SJSA1 (cell line): ENCODE measurements around the gene TSPAN18. TPM values are rescaled to one million over a fixed set of nuclear protein-coding genes. Genes with fewer than 3 reads are reported as not detected.

Experiments used
- DNase-seq, 2 experiments: peaks; one replicate each; pipeline ENCODE4 v3.0.0-alpha.2; 2015 to 2020; ENCODE audit warnings: low spot score in 2 of 2, low read depth in 1 of 2
- H3K27ac ChIP-seq: fragments of 250-450 bp; sonication (Bioruptor Pico); 2 replicates; pipeline ENCODE4 v1.5.1; 2020; ENCODE audit warnings: mild to moderate bottlenecking, moderate library complexity
- H3K27me3 ChIP-seq: fragments of 250-450 bp; sonication (Bioruptor Pico); replicated peaks from 2 replicates; pipeline ENCODE4 v1.5.1; 2020; ENCODE audit warnings: mild to moderate bottlenecking, moderate library complexity
- H3K36me3 ChIP-seq: fragments of 250-450 bp; sonication (Bioruptor Pico); 2 replicates; pipeline ENCODE4 v1.5.1; 2020; ENCODE audit warnings: mild to moderate bottlenecking
- H3K4me1 ChIP-seq: fragments of 250-450 bp; sonication (Bioruptor Pico); replicated peaks from 2 replicates; pipeline ENCODE4 v1.6.1; 2021; ENCODE audit warnings: mild to moderate bottlenecking
- H3K4me3 ChIP-seq: fragments of 250-450 bp; sonication (Bioruptor Pico); 2 replicates; pipeline ENCODE4 v1.5.1; 2020; ENCODE audit warnings: mild to moderate bottlenecking
- H3K9me3 ChIP-seq: fragments of 250-450 bp; sonication (Bioruptor Pico); replicated peaks from 2 replicates; pipeline ENCODE4 v1.5.1; 2020; ENCODE audit warnings: mild to moderate bottlenecking
- total RNA-seq: library from RNA; depleted of rRNA; stranded (reverse); fragments of >200 nt; shearing (Covaris generic); gene quantifications from 2 replicates; pipeline ENCODE4 v1.2.3, GENCODE V29; 2014

Gene TSPAN18
- total RNA-seq, 1 experiment from 2014 or later: 1.9 TPM

- peaks cover 36% of the 10 kb centered on the region for H3K36me3 ChIP-seq
- no peak overlapping the region for H3K4me3 ChIP-seq
- DNase-seq: no peak
- no peaks in the 10 kb centered on the region for H3K9me3 ChIP-seq
- no peaks in the 10 kb centered on the region for H3K27me3 ChIP-seq
- no peaks in the 10 kb centered on the region for H3K4me1 ChIP-seq
- no peak overlapping the region for H3K27ac ChIP-seq
Observed at GRCh38 chr11:44939673-44940395, 213.1 kb downstream of the TSPAN18 start.

GRCh38 chr11:44940404-44940803, 213.6 kb downstream of the TSPAN18 start:
- peaks cover 34% of the 10 kb centered on the region for H3K36me3 ChIP-seq
- H3K9me3 ChIP-seq: no peaks in the 10 kb centered on the region
- H3K27me3 ChIP-seq: no peaks in the 10 kb centered on the region
- DNase-seq: no peak
- H3K4me1 ChIP-seq: no peaks in the 10 kb centered on the region
- H3K27ac ChIP-seq: no peak overlapping the region
- no peak overlapping the region for H3K4me3 ChIP-seq

- H3K36me3 ChIP-seq: peaks cover 36% of the 10 kb centered on the region
- no peak overlapping the region for H3K27ac ChIP-seq
- H3K4me1 ChIP-seq: no peaks in the 10 kb centered on the region
- H3K4me3 ChIP-seq: no peak overlapping the region
- DNase-seq: no peak
- no peaks in the 10 kb centered on the region for H3K9me3 ChIP-seq
- H3K27me3 ChIP-seq: no peaks in the 10 kb centered on the region
Observed at GRCh38 chr11:44940835-44941234, 214.1 kb downstream of the TSPAN18 start.

GRCh38 chr11:44941259-44942021, 214.7 kb downstream of the TSPAN18 start:
- H3K36me3 ChIP-seq: peaks cover 36% of the 10 kb centered on the region
- no peaks in the 10 kb centered on the region for H3K9me3 ChIP-seq
- no peak overlapping the region for H3K27ac ChIP-seq
- no peak for DNase-seq
- H3K27me3 ChIP-seq: no peaks in the 10 kb centered on the region
- no peaks in the 10 kb centered on the region for H3K4me1 ChIP-seq
- H3K4me3 ChIP-seq: no peak overlapping the region

- Histone ChIP-seq H3K27me3 (no peaks in the 10 kb centered on the region), H3K4me3 (no peak overlapping the region), H3K4me1 (no peaks in the 10 kb centered on the region), H3K36me3 (peaks cover 38% of the 10 kb centered on the region), H3K27ac (no peak overlapping the region), H3K9me3 (no peaks in the 10 kb centered on the region)
- no peak for DNase-seq
Observed at GRCh38 chr11:44942029-44942955, 215.5 kb downstream of the TSPAN18 start.

GRCh38 chr11:44943118-44943517, 216.4 kb downstream of the TSPAN18 start:
- H3K27ac ChIP-seq: no peak overlapping the region

GRCh38 chr11:44943696-44944095, 216.9 kb downstream of the TSPAN18 start:
- no peaks in the 10 kb centered on the region for H3K27me3 ChIP-seq
- H3K4me3 ChIP-seq: no peak overlapping the region
- no peaks in the 10 kb centered on the region for H3K9me3 ChIP-seq

More at GRCh38 chr11:44943118-44943517, 216.4 kb downstream of the TSPAN18 start:
- DNase-seq: no peak
- Histone ChIP-seq H3K9me3 (no peaks in the 10 kb centered on the region), H3K4me3 (no peak overlapping the region), H3K36me3 (peaks cover 42% of the 10 kb centered on the region), H3K4me1 (no peaks in the 10 kb centered on the region), H3K27me3 (no peaks in the 10 kb centered on the region)

GRCh38 chr11:44944181-44944852, 217.6 kb downstream of the TSPAN18 start:
- peaks cover 7% of the 10 kb centered on the region for H3K4me1 ChIP-seq
- no peak overlapping the region for H3K4me3 ChIP-seq
- DNase-seq: no peak
- no peaks in the 10 kb centered on the region for H3K9me3 ChIP-seq
- H3K36me3 ChIP-seq: peaks cover 42% of the 10 kb centered on the region
- no peaks in the 10 kb centered on the region for H3K27me3 ChIP-seq
- H3K27ac ChIP-seq: no peak overlapping the region

More at GRCh38 chr11:44943696-44944095, 216.9 kb downstream of the TSPAN18 start:
- Histone ChIP-seq H3K36me3 (peaks cover 42% of the 10 kb centered on the region), H3K27ac (no peak overlapping the region), H3K4me1 (peaks cover under 1% of the 10 kb centered on the region; the same call in 1 of the 2 replicates)
- no peak for DNase-seq

- Histone ChIP-seq H3K27me3 (no peaks in the 10 kb centered on the region), H3K4me3 (no peak overlapping the region), H3K9me3 (no peaks in the 10 kb centered on the region), H3K4me1 (peaks cover 11% of the 10 kb centered on the region), H3K27ac (no peak overlapping the region), H3K36me3 (peaks cover 40% of the 10 kb centered on the region)
- DNase-seq: no peak
Observed at GRCh38 chr11:44944853-44945235, 218.1 kb downstream of the TSPAN18 start.

GRCh38 chr11:44945666-44946065, 218.9 kb downstream of the TSPAN18 start:
- Histone ChIP-seq H3K9me3 (no peaks in the 10 kb centered on the region; the same call in 1 of the 2 replicates), H3K4me3 (no peak overlapping the region), H3K27ac (no peak overlapping the region), H3K4me1 (peaks cover 16% of the 10 kb centered on the region), H3K27me3 (no peaks in the 10 kb centered on the region), H3K36me3 (peaks cover 39% of the 10 kb centered on the region)
- DNase-seq: no peak

- Histone ChIP-seq H3K4me1 (peaks cover 19% of the 10 kb centered on the region), H3K36me3 (peaks cover 36% of the 10 kb centered on the region), H3K9me3 (no peaks in the 10 kb centered on the region; the same call in 1 of the 2 replicates), H3K4me3 (no peak overlapping the region), H3K27me3 (no peaks in the 10 kb centered on the region), H3K27ac (no peak overlapping the region)
- no peak for DNase-seq
Observed at GRCh38 chr11:44946263-44946662, 219.5 kb downstream of the TSPAN18 start.

- Histone ChIP-seq H3K27me3 (no peaks in the 10 kb centered on the region), H3K27ac (no peak overlapping the region)
Observed at GRCh38 chr11:44947114-44947513, 220.4 kb downstream of the TSPAN18 start.

GRCh38 chr11:44948155-44948554, 221.4 kb downstream of the TSPAN18 start:
- Histone ChIP-seq H3K27ac (no peak overlapping the region), H3K9me3 (no peaks in the 10 kb centered on the region; the same call in 1 of the 2 replicates), H3K36me3 (peaks cover 36% of the 10 kb centered on the region), H3K27me3 (no peaks in the 10 kb centered on the region), H3K4me3 (no peak overlapping the region), H3K4me1 (peaks cover 19% of the 10 kb centered on the region)
- DNase-seq: no peak

More at GRCh38 chr11:44947114-44947513, 220.4 kb downstream of the TSPAN18 start:
- Histone ChIP-seq H3K4me3 (no peak overlapping the region), H3K4me1 (peaks cover 19% of the 10 kb centered on the region), H3K36me3 (peaks cover 36% of the 10 kb centered on the region), H3K9me3 (no peaks in the 10 kb centered on the region; the same call in 1 of the 2 replicates)
- no peak for DNase-seq
